Mesodermal cell (in vitro differentiated cells): ENCODE data around the gene GMPR.

ENCODE experiments used
- H3K27ac ChIP-seq: 2 replicates; pipeline ENCODE4 v1.7.0; 2013; ENCODE audit warnings: mild to moderate bottlenecking, low read depth, low read length, moderate library complexity; ENCODE audit not compliant: severe bottlenecking
- H3K36me3 ChIP-seq: 2 replicates; pipeline ENCODE4 v1.7.1; 2013; ENCODE audit warnings: mild to moderate bottlenecking, low read length, moderate library complexity; ENCODE audit not compliant: control insufficient read depth, insufficient read depth
- H3K4me1 ChIP-seq: one replicate; pipeline ENCODE4 v1.7.1; 2013; ENCODE audit warnings: mild to moderate bottlenecking, low read length; ENCODE audit not compliant: insufficient read depth, control insufficient read depth, poor library complexity, severe bottlenecking
- H3K4me3 ChIP-seq: 2 replicates; pipeline ENCODE4 v1.7.0; 2013; ENCODE audit warnings: low read length, control low read depth, mild to moderate bottlenecking; ENCODE audit not compliant: insufficient read depth, poor library complexity, severe bottlenecking; ENCODE audit errors: extremely low read depth
- H3K9me3 ChIP-seq: 2 replicates; pipeline ENCODE4 v1.7.1; 2013; ENCODE audit warnings: mild to moderate bottlenecking, low read length, moderate library complexity; ENCODE audit not compliant: control insufficient read depth
- WGBS, 2 experiments: methylation state at CpG; one replicate each; pipeline ENCODE4 v1.1.5; 2013; ENCODE audit warnings: missing lambda C conversion rate in 2 of 2; ENCODE audit not compliant: insufficient coverage in 2 of 2; 5-methylcytosine and 5-hydroxymethylcytosine counted together

The GMPR gene

GRCh38 chr6:16205377-16206144 lies 32.8 kb upstream of the GMPR start:
- Histone ChIP-seq H3K4me3 (no peak overlapping the region), H3K9me3 (no peaks in the 10 kb centered on the region), H3K36me3 (no peaks in the 10 kb centered on the region), H3K27ac (peak overlapping the region; percentile 76), H3K4me1 (peaks cover 19% of the 10 kb centered on the region)
- WGBS, 2 experiments, result 82 to 91% methylated on average over 4 of the region's 4 CpGs

- H3K27ac ChIP-seq, result no peak overlapping the region
- H3K4me1 ChIP-seq, result peaks cover 17% of the 10 kb centered on the region
- H3K4me3 ChIP-seq, result no peak overlapping the region
- no peaks in the 10 kb centered on the region for H3K9me3 ChIP-seq
- WGBS, 2 experiments, result 8% methylated on average over 2 to 4 of the region's 6 CpGs
- H3K36me3 ChIP-seq, result no peaks in the 10 kb centered on the region
Observed at GRCh38 chr6:16206595-16207037, 31.8 kb upstream of the GMPR start.

- Histone ChIP-seq H3K4me3 (no peak overlapping the region), H3K4me1 (peaks cover 21% of the 10 kb centered on the region)
- WGBS, 2 experiments, result 93 to 100% methylated on average over 1 to 2 of the region's 2 CpGs
Observed at GRCh38 chr6:16208989-16209388, 29.4 kb upstream of the GMPR start.

GRCh38 chr6:16209539-16209938 lies 28.8 kb upstream of the GMPR start:
- H3K4me3 ChIP-seq, result no peak overlapping the region
- no peak overlapping the region for H3K27ac ChIP-seq
- H3K4me1 ChIP-seq, result peaks cover 21% of the 10 kb centered on the region
- H3K36me3 ChIP-seq, result no peaks in the 10 kb centered on the region
- no peaks in the 10 kb centered on the region for H3K9me3 ChIP-seq
- WGBS, 2 experiments, result 76 to 100% methylated on average over 1 to 3 of the region's 4 CpGs

More at GRCh38 chr6:16208989-16209388, 29.4 kb upstream of the GMPR start:
- Histone ChIP-seq H3K27ac (no peak overlapping the region), H3K9me3 (no peaks in the 10 kb centered on the region), H3K36me3 (no peaks in the 10 kb centered on the region)

- Histone ChIP-seq H3K9me3 (peaks cover 3% of the 10 kb centered on the region), H3K27ac (no peak overlapping the region), H3K36me3 (no peaks in the 10 kb centered on the region), H3K4me1 (peaks cover 4% of the 10 kb centered on the region), H3K4me3 (no peak overlapping the region)
- 77 to 96% methylated on average over 3 of the region's 4 CpGs for WGBS, 2 experiments
Observed at GRCh38 chr6:16212276-16212675, 26.1 kb upstream of the GMPR start.

- H3K4me3 ChIP-seq, result no peak overlapping the region
- H3K9me3 ChIP-seq, result peaks cover 8% of the 10 kb centered on the region
- H3K36me3 ChIP-seq, result no peaks in the 10 kb centered on the region
- H3K4me1 ChIP-seq, result peaks cover 4% of the 10 kb centered on the region
- peak overlapping the region; percentile 91 for H3K27ac ChIP-seq
- 92 to 93% methylated on average over 23 to 41 of the region's 43 CpGs for WGBS, 2 experiments
Observed at GRCh38 chr6:16216501-16217155, 21.8 kb upstream of the GMPR start.

- Histone ChIP-seq H3K4me1 (peaks cover 4% of the 10 kb centered on the region), H3K36me3 (no peaks in the 10 kb centered on the region), H3K27ac (no peak overlapping the region), H3K4me3 (no peak overlapping the region), H3K9me3 (peaks cover 8% of the 10 kb centered on the region)
- WGBS, 2 experiments, result 95 to 96% methylated on average over 16 to 17 of the region's 17 CpGs
Observed at GRCh38 chr6:16217156-16217721, 21.1 kb upstream of the GMPR start.

- Histone ChIP-seq H3K9me3 (no peaks in the 10 kb centered on the region), H3K27ac (no peak overlapping the region), H3K4me3 (no peak overlapping the region), H3K36me3 (no peaks in the 10 kb centered on the region), H3K4me1 (no peaks in the 10 kb centered on the region)
- 94 to 100% methylated on average over 1 to 3 of the region's 3 CpGs for WGBS, 2 experiments
Observed at GRCh38 chr6:16222826-16223225, 15.6 kb upstream of the GMPR start.

GRCh38 chr6:16223362-16223761 lies 15.0 kb upstream of the GMPR start:
- H3K4me1 ChIP-seq, result no peaks in the 10 kb centered on the region
- H3K4me3 ChIP-seq, result no peak overlapping the region
- no peaks in the 10 kb centered on the region for H3K36me3 ChIP-seq
- 77 to 91% methylated on average over 5 to 7 of the region's 7 CpGs for WGBS, 2 experiments
- no peak overlapping the region for H3K27ac ChIP-seq
- H3K9me3 ChIP-seq, result no peaks in the 10 kb centered on the region

- H3K4me1 ChIP-seq, result peaks cover 9% of the 10 kb centered on the region
- 92 to 98% methylated on average over 8 of the region's 8 CpGs for WGBS, 2 experiments
- H3K27ac ChIP-seq, result no peak overlapping the region
- H3K36me3 ChIP-seq, result no peaks in the 10 kb centered on the region
- no peaks in the 10 kb centered on the region for H3K9me3 ChIP-seq
- no peak overlapping the region for H3K4me3 ChIP-seq
Observed at GRCh38 chr6:16224409-16224808, 14.0 kb upstream of the GMPR start.
